Measurements from ENCODE around the gene SQOR. TPM values are rescaled to one million over a fixed set of nuclear protein-coding genes. Genes with fewer than 3 reads are reported as not detected.

Gene SQOR
- total RNA-seq, 1 donor from 2014 or later, result 124 TPM

DNA sequence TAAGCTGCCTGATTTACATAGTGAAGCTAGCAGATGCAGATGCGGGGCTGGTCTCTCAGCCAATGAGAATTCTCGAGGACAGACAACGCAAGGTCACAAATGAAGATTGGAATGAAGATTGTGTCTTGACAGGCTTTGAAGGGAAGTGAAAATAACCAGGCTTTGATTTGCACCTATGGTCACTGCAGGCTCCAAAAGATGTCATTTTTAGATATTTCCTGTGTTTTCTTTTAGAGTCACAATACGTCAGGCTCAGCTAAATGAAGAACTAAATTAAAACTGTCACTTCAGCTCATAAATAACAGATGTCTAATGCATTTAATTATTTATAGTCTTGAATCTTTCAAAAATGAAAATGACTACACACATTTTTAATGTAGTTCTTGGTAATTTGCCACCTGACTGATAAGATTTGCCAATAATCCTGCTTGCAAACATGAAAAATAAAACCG lies 99.5 kb downstream of the SQOR start:
- no peak overlapping the region for H3K4me3 ChIP-seq (ENCODE audit: low read depth, low read length)
- TF ChIP-seq, protein P1, sequence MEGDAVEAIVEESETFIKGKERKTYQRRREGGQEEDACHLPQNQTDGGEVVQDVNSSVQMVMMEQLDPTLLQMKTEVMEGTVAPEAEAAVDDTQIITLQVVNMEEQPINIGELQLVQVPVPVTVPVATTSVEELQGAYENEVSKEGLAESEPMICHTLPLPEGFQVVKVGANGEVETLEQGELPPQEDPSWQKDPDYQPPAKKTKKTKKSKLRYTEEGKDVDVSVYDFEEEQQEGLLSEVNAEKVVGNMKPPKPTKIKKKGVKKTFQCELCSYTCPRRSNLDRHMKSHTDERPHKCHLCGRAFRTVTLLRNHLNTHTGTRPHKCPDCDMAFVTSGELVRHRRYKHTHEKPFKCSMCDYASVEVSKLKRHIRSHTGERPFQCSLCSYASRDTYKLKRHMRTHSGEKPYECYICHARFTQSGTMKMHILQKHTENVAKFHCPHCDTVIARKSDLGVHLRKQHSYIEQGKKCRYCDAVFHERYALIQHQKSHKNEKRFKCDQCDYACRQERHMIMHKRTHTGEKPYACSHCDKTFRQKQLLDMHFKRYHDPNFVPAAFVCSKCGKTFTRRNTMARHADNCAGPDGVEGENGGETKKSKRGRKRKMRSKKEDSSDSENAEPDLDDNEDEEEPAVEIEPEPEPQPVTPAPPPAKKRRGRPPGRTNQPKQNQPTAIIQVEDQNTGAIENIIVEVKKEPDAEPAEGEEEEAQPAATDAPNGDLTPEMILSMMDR (conservative IDR thresholded peaks at IDR 0.05; ENCODE audit: low read depth, low read length), result no peak

More for the DNA sequence above, 99.5 kb downstream of the SQOR start:
- no peak for DNase-seq (ENCODE audit: low read depth)

Other genes starting within 250 kb of the SQOR start
- 2.1 and 2.5 TPM in 2 replicates for gene SLC30A4, start 112.3 kb upstream of the SQOR start, total RNA-seq
- 40.9 and 53.7 TPM in 2 replicates for gene BLOC1S6, start 47.6 kb upstream of the SQOR start, total RNA-seq